Sigmoid colon (tissue), 7 donors: Measurements from ENCODE around the gene METAP1D. TPM values are rescaled to one million over a fixed set of nuclear protein-coding genes. Genes with fewer than 3 reads are reported as not detected.

Experiments
- DNase-seq: peaks from one replicate; pipeline ENCODE4 v3.0.0-alpha.2; 2019
- H3K27ac ChIP-seq, 4 donors: fragments of 200-600 bp; sonication (generic); one replicate each; pipeline ENCODE4 v1.5.1; 2016 to 2019; ENCODE audit warnings: mild to moderate bottlenecking in 1 of 4
- H3K27me3 ChIP-seq, 3 donors: fragments of 200-600 bp; sonication (generic); one replicate each; pipeline ENCODE4 v1.5.1; 2019; ENCODE audit warnings: mild to moderate bottlenecking in 1 of 3
- H3K36me3 ChIP-seq, 4 donors: fragments of 200-600 bp; sonication (generic); one replicate each; pipeline ENCODE4 v1.5.1; 2016 to 2019
- H3K4me1 ChIP-seq, 4 donors: fragments of 200-600 bp; sonication (generic); one replicate each; pipeline ENCODE4 v1.5.1; 2017 to 2019
- H3K4me3 ChIP-seq, 4 donors: fragments of 200-600 bp; sonication (generic); one replicate each; pipeline ENCODE4 v1.5.1; 2017 to 2019; ENCODE audit warnings: mild to moderate bottlenecking in 2 of 4, moderate library complexity in 1 of 4
- H3K9me3 ChIP-seq, 4 donors: fragments of 200-600 bp in 3 of 4; sonication (generic) in 3 of 4; one replicate each; pipeline versions ENCODE4 v1.5.1 to v1.6.1; 2013 to 2019
- CTCF ChIP-seq, 4 experiments: fragments of 450-650 bp in 3 of 4; fragments of 200-600 bp in 1 of 4; IDR thresholded peaks; one replicate each; pipeline ENCODE4 v1.5.1; 2016 to 2019; ENCODE audit warnings: antibody characterized with exemption in 4 of 4, mild to moderate bottlenecking in 3 of 4, moderate library complexity in 2 of 4
- EP300 ChIP-seq, 4 donors: sonication (generic); formaldehyde crosslinking; IDR thresholded peaks; one replicate each; pipeline ENCODE4 v1.6.1; 2017; ENCODE audit warnings: antibody characterized with exemption in 4 of 4
- POLR2A ChIP-seq, 2 donors: fragments of 450-650 bp; IDR thresholded peaks; one replicate each; pipeline ENCODE4 v1.6.1; 2016; ENCODE audit warnings: antibody characterized with exemption in 2 of 2, mild to moderate bottlenecking in 2 of 2, moderate library complexity in 2 of 2
- POLR2AphosphoS5 ChIP-seq, 4 donors: sonication (generic); formaldehyde crosslinking; IDR thresholded peaks; one replicate each; pipeline ENCODE4 v1.6.1; 2017; ENCODE audit warnings: antibody characterized with exemption in 4 of 4
- WGBS, 2 donors: extraction: QIAGEN DNeasy Blood & Tissue Kit; methylation state at CpG; one replicate each; pipeline ENCODE4 v1.1.7; 2013; 5-methylcytosine and 5-hydroxymethylcytosine counted together
- intact Hi-C: fragments of 100-400 bp; cut with DNase I; formaldehyde crosslinking; loops from one replicate; pipeline ENCODE4 v1.15.1; 2023
- polyA plus RNA-seq, 3 donors: library from polyadenylated mRNA; stranded (reverse); fragments of 200-250 nt; gene quantifications; one replicate each; pipeline ENCODE4 v1.2.3, GENCODE V29; 2013
- total RNA-seq, 4 donors: library from RNA; depleted of rRNA; stranded (reverse); fragments of >200 nt; gene quantifications; one replicate each; pipeline ENCODE4 v1.1.0, GENCODE V29; 2016
- donor health status: healthy with polysubstance abuse.
- donor health status: Bipolar disorder and iron deficiency.
- donor health status: healthy.

The METAP1D gene
- total and polyA plus RNA-seq, 7 donors, result 0.60 to 14.4 (median 7.8) TPM

DNA sequence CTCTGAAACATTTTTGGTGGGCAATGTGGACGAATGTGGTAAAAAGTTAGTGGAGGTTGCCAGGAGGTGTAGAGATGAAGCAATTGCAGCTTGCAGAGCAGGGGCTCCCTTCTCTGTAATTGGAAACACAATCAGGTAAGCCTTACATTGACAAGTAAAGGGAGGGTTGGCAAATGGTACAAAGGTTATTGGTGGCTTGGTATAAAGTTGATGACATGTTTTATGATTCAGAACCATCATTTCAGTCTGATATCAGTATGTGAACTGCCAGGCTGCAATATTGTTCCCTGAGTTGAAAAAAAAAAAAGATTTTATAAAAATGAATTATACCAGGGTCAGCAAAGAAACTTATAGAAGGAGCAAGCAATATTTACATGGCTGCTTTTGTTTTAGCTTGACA, 71.2 kb downstream of the METAP1D start:
- TF ChIP-seq CTCF (IDR thresholded peaks at IDR 0.05), result no peak
- no peak for TF ChIP-seq POLR2A (IDR thresholded peaks at IDR 0.05)
- no peak for TF ChIP-seq EP300 (IDR thresholded peaks at IDR 0.05)
- TF ChIP-seq POLR2AphosphoS5 (IDR thresholded peaks at IDR 0.05), result no peak
- no peak for DNase-seq
- H3K27ac ChIP-seq, result no peak overlapping the region
- H3K36me3 ChIP-seq, result no peaks in the 10 kb centered on the region
- H3K4me3 ChIP-seq, result no peak overlapping the region
- no peaks in the 10 kb centered on the region for H3K4me1 ChIP-seq
- WGBS, 2 donors, result 73 to 77% methylated on average over 1 of the region's 1 CpG
- no peaks in the 10 kb centered on the region for H3K27me3 ChIP-seq
- intact Hi-C loops, result no loop called here
- H3K9me3 ChIP-seq, result no peaks in the 10 kb centered on the region

- Histone ChIP-seq H3K9me3 (no peaks in the 10 kb centered on the region), H3K27ac (no peak overlapping the region), H3K36me3 (no peaks in the 10 kb centered on the region), H3K4me1 (no peaks in the 10 kb centered on the region), H3K4me3 (no peak overlapping the region), H3K27me3 (no peaks in the 10 kb centered on the region)
- intact Hi-C loops, result no loop called here
- WGBS, 2 donors, result 91 to 92% methylated on average over 3 of the region's 3 CpGs
- DNase-seq, result no peak
- no peak for TF ChIP-seq CTCF (IDR thresholded peaks at IDR 0.05)
- TF ChIP-seq EP300 (IDR thresholded peaks at IDR 0.05), result no peak
- TF ChIP-seq POLR2AphosphoS5 (IDR thresholded peaks at IDR 0.05), result no peak
- TF ChIP-seq POLR2A (IDR thresholded peaks at IDR 0.05), result no peak
These were observed 72.5 kb downstream of the METAP1D start for GRCh38 chr2:172072303-172072702.

DNA sequence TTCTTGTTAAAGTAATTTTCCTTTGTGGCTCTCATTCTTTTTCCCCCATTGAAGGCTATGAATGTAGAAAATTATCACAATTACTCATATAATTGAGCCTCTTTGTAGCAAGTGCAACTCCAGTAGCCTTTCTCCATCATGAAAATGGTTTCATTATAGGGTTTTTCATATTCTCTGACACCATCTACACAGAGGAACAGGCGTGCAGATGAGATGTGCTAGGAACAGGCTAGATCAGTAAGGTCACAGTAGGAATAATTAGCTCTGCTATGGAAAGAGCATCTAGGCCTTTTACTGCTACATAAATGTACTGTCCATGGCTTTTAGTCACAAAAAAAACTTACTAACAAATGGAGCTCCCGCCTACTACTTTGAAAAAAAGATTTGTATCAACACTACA, 73.0 kb downstream of the METAP1D start:
- no peak overlapping the region for H3K4me3 ChIP-seq
- intact Hi-C loops, result no loop called here
- H3K27me3 ChIP-seq, result no peaks in the 10 kb centered on the region
- TF ChIP-seq POLR2A (IDR thresholded peaks at IDR 0.05) (no peak), POLR2AphosphoS5 (IDR thresholded peaks at IDR 0.05) (no peak), EP300 (IDR thresholded peaks at IDR 0.05) (no peak), CTCF (IDR thresholded peaks at IDR 0.05) (no peak)
- DNase-seq, result no peak
- no peaks in the 10 kb centered on the region for H3K36me3 ChIP-seq
- no peak overlapping the region for H3K27ac ChIP-seq
- no peaks in the 10 kb centered on the region for H3K9me3 ChIP-seq
- H3K4me1 ChIP-seq, result no peaks in the 10 kb centered on the region
- 95 to 98% methylated on average over 2 of the region's 2 CpGs for WGBS, 2 donors

DNA sequence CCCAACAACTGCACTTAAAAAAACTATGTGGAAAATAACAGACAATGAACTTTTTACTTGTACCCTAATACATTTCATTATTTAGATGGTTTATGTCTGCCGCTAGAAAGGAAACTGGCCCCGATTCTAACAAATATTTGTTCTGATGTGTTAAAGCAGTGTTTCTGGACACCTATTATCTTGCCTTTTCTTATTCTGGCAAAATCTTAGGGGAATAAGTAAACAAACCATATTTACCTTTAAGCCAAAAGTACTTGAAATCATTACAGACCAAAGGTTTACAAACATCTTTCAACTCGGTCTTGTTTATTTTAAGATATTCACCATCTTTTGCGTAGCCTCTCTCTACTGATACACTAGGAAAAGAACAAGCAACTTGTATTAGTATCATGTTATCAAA, 73.8 kb downstream of the METAP1D start:
- no peaks in the 10 kb centered on the region for H3K4me1 ChIP-seq
- 93 to 96% methylated on average over 4 of the region's 4 CpGs for WGBS, 2 donors
- no peak overlapping the region for H3K4me3 ChIP-seq
- H3K36me3 ChIP-seq, result no peaks in the 10 kb centered on the region
- no peak for DNase-seq
- H3K9me3 ChIP-seq, result no peaks in the 10 kb centered on the region
- intact Hi-C loops, result no loop called here
- no peak overlapping the region for H3K27ac ChIP-seq
- no peak for TF ChIP-seq POLR2AphosphoS5 (IDR thresholded peaks at IDR 0.05)
- TF ChIP-seq CTCF (IDR thresholded peaks at IDR 0.05), result no peak
- no peak for TF ChIP-seq EP300 (IDR thresholded peaks at IDR 0.05)
- no peak for TF ChIP-seq POLR2A (IDR thresholded peaks at IDR 0.05)
- H3K27me3 ChIP-seq, result no peaks in the 10 kb centered on the region

DNA sequence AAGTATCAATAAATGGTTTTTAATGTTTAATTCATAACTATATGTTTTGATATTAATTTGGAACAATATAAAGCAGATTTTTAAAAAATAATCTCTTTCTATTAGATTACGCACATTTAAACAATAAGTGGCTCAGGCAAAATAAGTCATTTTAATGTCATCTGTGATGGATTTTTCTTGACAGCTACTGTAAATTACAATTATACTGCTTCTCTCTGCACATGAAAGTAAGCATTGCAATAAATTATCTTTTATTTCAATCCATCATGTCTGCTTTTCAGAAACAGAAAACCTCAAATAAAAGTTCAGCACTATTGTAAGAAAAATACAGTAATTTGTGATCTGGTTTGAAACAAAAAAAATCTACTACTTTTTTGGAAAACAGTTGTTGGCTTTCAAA, 74.5 kb downstream of the METAP1D start:
- no peaks in the 10 kb centered on the region for H3K4me1 ChIP-seq
- TF ChIP-seq POLR2A (IDR thresholded peaks at IDR 0.05) (no peak), CTCF (IDR thresholded peaks at IDR 0.05) (no peak), EP300 (IDR thresholded peaks at IDR 0.05) (no peak), POLR2AphosphoS5 (IDR thresholded peaks at IDR 0.05) (no peak)
- no peak overlapping the region for H3K27ac ChIP-seq
- WGBS, 2 donors, result 96 to 98% methylated on average over 1 of the region's 1 CpG
- DNase-seq, result no peak
- no peaks in the 10 kb centered on the region for H3K36me3 ChIP-seq
- intact Hi-C loops, result no loop called here
- no peaks in the 10 kb centered on the region for H3K9me3 ChIP-seq
- H3K27me3 ChIP-seq, result peaks cover 0 to under 1% (median 0%) of the 10 kb centered on the region in 3 donors
- no peak overlapping the region for H3K4me3 ChIP-seq
